HepG2 (cell line): ENCODE data around the gene ADGRV1. TPM values are rescaled to one million over a fixed set of nuclear protein-coding genes. Genes with fewer than 3 reads are reported as not detected.
A peak's percentile ranks its signal among the peaks of the same experiment; 100 is the strongest.

Experiments
- ATAC-seq: fragments of 200-7000 bp; cut with Tn5 transposase; 3 replicates; pipeline ENCODE4 v1.9.1; 2020; ENCODE audit warnings: mild to moderate bottlenecking, moderate library complexity
- BruUV-seq: library from RNA; stranded (reverse); fragments of 400-500 nt; replicated peaks from 2 replicates; lab custom pipeline; 2021; lab: Mats Ljungman, UMichigan
- CTCF ChIA-PET: fragments of 300-600 bp; formaldehyde crosslinking; extraction: SDS; loops from one replicate; lab custom pipeline; 2021; ENCODE audit warnings: low total read pairs, inconsistent platforms, low intra/inter-chr PET ratio; lab: Yijun Ruan, JAX
- POLR2A ChIA-PET: fragments of 350-600 bp; sonication (Branson Sonifier 250); formaldehyde crosslinking; loops from one replicate; lab custom pipeline; 2020; ENCODE audit warnings: antibody characterized with exemption, inconsistent platforms; lab: Yijun Ruan, JAX
- DNase-seq: peaks from one replicate; pipeline ENCODE4 v3.0.0-alpha.2; 2015; ENCODE audit warnings: low spot score
- FAIRE-seq: peaks from 3 replicates; lab custom pipeline; 2011; peaks lifted over from hg19 to GRCh38; lab: Jason Lieb, UNC
- H2AFZ ChIP-seq: one replicate; pipeline ENCODE4 v1.6.1; 2011; ENCODE audit warnings: low read length, inconsistent platforms
- H3K27ac ChIP-seq: fragments of 300-600 bp; 3 replicates; pipeline ENCODE4 v1.8.0; 2011; ENCODE audit warnings: mixed run types, mild to moderate bottlenecking, mixed read lengths, low read length, inconsistent platforms; ENCODE audit not compliant: insufficient read depth; ENCODE audit errors: extremely low read length
- H3K27me3 ChIP-seq, 2 experiments: fragments of 200-600 bp in 1 of 2; 2 replicates in 1 of 2; 3 replicates in 1 of 2; pipeline versions ENCODE4 v1.6.0 to v1.8.0; 2011; ENCODE audit warnings: low read length in 2 of 2, mild to moderate bottlenecking in 2 of 2, moderate library complexity in 2 of 2, inconsistent platforms in 1 of 2; ENCODE audit not compliant: insufficient read depth in 2 of 2, control insufficient read depth in 1 of 2
- H3K36me3 ChIP-seq, 2 experiments: fragments of 200-600 bp in 1 of 2; replicated peaks in 1 of 2; 2 replicates in 1 of 2; 3 replicates in 1 of 2; pipeline versions ENCODE4 v1.5.1 to v1.8.0; 2011; ENCODE audit warnings: low read length in 2 of 2, inconsistent platforms in 1 of 2; ENCODE audit not compliant: insufficient read depth in 2 of 2, control insufficient read depth in 1 of 2
- H3K4me1 ChIP-seq: 2 replicates; pipeline ENCODE4 v1.5.1; 2012; ENCODE audit warnings: low read length, inconsistent platforms; ENCODE audit not compliant: insufficient read depth
- H3K4me2 ChIP-seq: 2 replicates; pipeline ENCODE4 v1.6.0; 2011; ENCODE audit warnings: low read depth, low read length, inconsistent platforms
- H3K4me3 ChIP-seq, 3 experiments: fragments of 200-600 bp in 1 of 3; sonication (generic), shearing (Covaris generic) in 1 of 3; replicated peaks in 1 of 3; 2 replicates each; pipeline ENCODE4 v1.5.1; 2011 to 2016; ENCODE audit warnings: low read length in 3 of 3, inconsistent platforms in 2 of 3, low read depth in 2 of 3, mild to moderate bottlenecking in 2 of 3, control low read depth in 1 of 3, mixed read lengths in 1 of 3; ENCODE audit not compliant: insufficient read depth in 1 of 3
- H3K79me2 ChIP-seq: one replicate; pipeline ENCODE4 v1.6.1; 2011; ENCODE audit warnings: low read length, inconsistent platforms; ENCODE audit not compliant: insufficient read depth
- H3K9ac ChIP-seq: 2 replicates; pipeline ENCODE4 v1.6.0; 2011; ENCODE audit warnings: mild to moderate bottlenecking, low read depth, low read length, inconsistent platforms; ENCODE audit not compliant: insufficient read depth
- H3K9me3 ChIP-seq: 2 replicates; pipeline ENCODE4 v1.5.1; 2012; ENCODE audit warnings: mild to moderate bottlenecking, low read length
- H4K20me1 ChIP-seq: 2 replicates; pipeline ENCODE4 v1.6.0; 2011; ENCODE audit warnings: inconsistent platforms, mild to moderate bottlenecking, low read length, moderate library complexity; ENCODE audit not compliant: insufficient read depth
- DDIT3 ChIP-seq: sonication (generic); formaldehyde crosslinking; IDR thresholded peaks from 2 replicates; pipeline ENCODE4 v1.4.0; 2020; ENCODE audit warnings: mild to moderate bottlenecking, missing genetic modification reagents
- HNRNPLL ChIP-seq: fragments of 200-400 bp; formaldehyde crosslinking; IDR thresholded peaks from 2 replicates; pipeline ENCODE4 v1.6.1; 2017; ENCODE audit warnings: mild to moderate bottlenecking, low read depth, low read length; ENCODE audit not compliant: poor library complexity, severe bottlenecking
- MAFF ChIP-seq: IDR thresholded peaks from 2 replicates; pipeline ENCODE4 v1.6.1; 2011; ENCODE audit warnings: low read depth, low read length, improper control_type of control experiment
- MAFK ChIP-seq, 2 experiments: IDR thresholded peaks in 1 of 2; conservative IDR thresholded peaks in 1 of 2; 2 replicates each; pipeline ENCODE4 v1.6.1; 2011; ENCODE audit warnings: improper control_type of control experiment in 2 of 2, low read length in 2 of 2
- MLLT10 ChIP-seq: sonication (generic); formaldehyde crosslinking; IDR thresholded peaks from 2 replicates; pipeline ENCODE4 v1.4.0; 2020; ENCODE audit warnings: missing genetic modification reagents
- SIN3A ChIP-seq: IDR thresholded peaks from 2 replicates; pipeline ENCODE4 v1.6.1; 2011; ENCODE audit warnings: low read depth, mild to moderate bottlenecking, control low read depth, low read length, borderline replicate concordance
- SRY ChIP-seq: sonication (generic); formaldehyde crosslinking; IDR thresholded peaks from 2 replicates; pipeline ENCODE4 v1.8.0; 2022; ENCODE audit warnings: mild to moderate bottlenecking, missing genetic modification reagents
- ZNF296 ChIP-seq: sonication (generic); formaldehyde crosslinking; conservative IDR thresholded peaks from 2 replicates; pipeline ENCODE4 v1.5.0; 2020; ENCODE audit warnings: mild to moderate bottlenecking, missing genetic modification reagents
- ZNF432 ChIP-seq: sonication (generic); formaldehyde crosslinking; IDR thresholded peaks from 2 replicates; pipeline ENCODE4 v1.5.0; 2020; ENCODE audit warnings: missing genetic modification reagents, mild to moderate bottlenecking, borderline replicate concordance
- ZNF503 ChIP-seq: sonication (generic); formaldehyde crosslinking; IDR thresholded peaks from 2 replicates; pipeline ENCODE4 v1.4.0; 2020; ENCODE audit warnings: missing genetic modification reagents
- ZNF639 ChIP-seq: conservative IDR thresholded peaks from 2 replicates; pipeline ENCODE4 v1.6.1; 2018; ENCODE audit warnings: missing genetic modification reagents
- ZSCAN5A ChIP-seq: sonication (generic); formaldehyde crosslinking; IDR thresholded peaks from 2 replicates; pipeline ENCODE4 v1.8.0; 2022; ENCODE audit warnings: mild to moderate bottlenecking, missing genetic modification reagents, borderline replicate concordance
- in situ Hi-C: cut with HindIII; loops from 2 replicates; pipeline ENCODE4 v1.10.0; 2017; ENCODE audit warnings: low pct_unique_long_range_greater_than_20kb; ENCODE audit not compliant: extremely low pct_ligation_motif_present
- intact Hi-C: fragments of 100-400 bp; cut with micrococcal nuclease; formaldehyde crosslinking; loops from one replicate; pipeline ENCODE4 v1.10.0; 2022; ENCODE audit not compliant: unreplicated experiment
- polyA plus RNA-seq, 8 experiments: library from polyadenylated mRNA; depleted of rRNA in 3 of 8; stranded (reverse) in 7 of 8; unstranded in 1 of 8; fragments of >200 nt; fragmentation: Illumina TruSeq in 4 of 8; extraction: Trizol in 4 of 8; gene quantifications; 2 replicates each; pipeline versions ENCODE4 v1.2.1 to v1.2.3, GENCODE V29; 2011 to 2016; ENCODE audit warnings: low read depth in 4 of 8, missing spikeins in 1 of 8, mixed read lengths in 1 of 8; ENCODE audit not compliant: insufficient read depth in 1 of 8
- total RNA-seq, 5 experiments: library from RNA; depleted of rRNA; stranded (reverse); fragments of >200 nt; fragmentation: Illumina TruSeq; extraction: Trizol; gene quantifications; 2 replicates each; pipeline ENCODE4 v1.2.3, GENCODE V29; 2016; ENCODE audit warnings: low read depth in 1 of 5

The ADGRV1 gene
- total and polyA plus RNA-seq, 2 of the 13 experiments (the other 11 are each of a cell fraction or from before 2014, with no cell fraction given) = 1.7 to 3.9 TPM

GRCh38 chr5:90957906-90958305, 399.3 kb downstream of the ADGRV1 start (continued):
- TF ChIP-seq ZNF503 (CRISPR knock-in tag) = no peak
- no peak for TF ChIP-seq DDIT3 (CRISPR knock-in tag)

GRCh38 chr5:90959262-90959661, 400.7 kb downstream of the ADGRV1 start:
- POLR2A ChIA-PET = no interaction called here
- H3K27ac ChIP-seq = no peak overlapping the region
- no peaks in the 10 kb centered on the region for H3K36me3 ChIP-seq
- H3K9ac ChIP-seq = no peak overlapping the region
- no peaks in the 10 kb centered on the region for H3K27me3 ChIP-seq
- no peak overlapping the region for H3K4me2 ChIP-seq
- BruUV-seq = no TSS peak
- FAIRE-seq (no peak), DNase-seq (no peak), ATAC-seq (no peak)
- in situ Hi-C loops (no loop called here), intact Hi-C loops (no loop called here)
- no peak overlapping the region for H3K4me3 ChIP-seq
- no peaks in the 10 kb centered on the region for H3K79me2 ChIP-seq
- peaks cover 5% of the 10 kb centered on the region; the same call in 1 of the 2 replicates for H3K9me3 ChIP-seq
- no peaks in the 10 kb centered on the region for H4K20me1 ChIP-seq
- peaks cover 9% of the 10 kb centered on the region for H3K4me1 ChIP-seq
- peak in 1 of 2 experiments; percentile 54; a peak in 1 of 4 replicates for TF ChIP-seq MAFK (conservative IDR thresholded peaks at IDR 0.05 in 1 of 2, IDR thresholded peaks at IDR 0.05 in 1 of 2; ENCODE audit: low read length in 2 of 2)
- peak; percentile 27; the same call in 1 of the 2 replicates for TF ChIP-seq MAFF
- no peak for TF ChIP-seq MLLT10 (CRISPR knock-in tag)
- no peak for TF ChIP-seq HNRNPLL
- no peak for TF ChIP-seq ZNF432 (CRISPR knock-in tag)
- TF ChIP-seq SIN3A = no peak
- TF ChIP-seq ZNF296 (CRISPR knock-in tag) = no peak
- no peak for TF ChIP-seq SRY (CRISPR knock-in tag)
- TF ChIP-seq ZNF639 (CRISPR knock-in tag) = no peak
- no peak for TF ChIP-seq ZSCAN5A (CRISPR knock-in tag)
- CTCF ChIA-PET = no interaction called here
- H2AFZ ChIP-seq = no peak overlapping the region
